ENCODE results near the gene PPP1R3G.
A peak's percentile ranks its signal among the peaks of the same experiment; 100 is the strongest.

Gene PPP1R3G

DNA sequence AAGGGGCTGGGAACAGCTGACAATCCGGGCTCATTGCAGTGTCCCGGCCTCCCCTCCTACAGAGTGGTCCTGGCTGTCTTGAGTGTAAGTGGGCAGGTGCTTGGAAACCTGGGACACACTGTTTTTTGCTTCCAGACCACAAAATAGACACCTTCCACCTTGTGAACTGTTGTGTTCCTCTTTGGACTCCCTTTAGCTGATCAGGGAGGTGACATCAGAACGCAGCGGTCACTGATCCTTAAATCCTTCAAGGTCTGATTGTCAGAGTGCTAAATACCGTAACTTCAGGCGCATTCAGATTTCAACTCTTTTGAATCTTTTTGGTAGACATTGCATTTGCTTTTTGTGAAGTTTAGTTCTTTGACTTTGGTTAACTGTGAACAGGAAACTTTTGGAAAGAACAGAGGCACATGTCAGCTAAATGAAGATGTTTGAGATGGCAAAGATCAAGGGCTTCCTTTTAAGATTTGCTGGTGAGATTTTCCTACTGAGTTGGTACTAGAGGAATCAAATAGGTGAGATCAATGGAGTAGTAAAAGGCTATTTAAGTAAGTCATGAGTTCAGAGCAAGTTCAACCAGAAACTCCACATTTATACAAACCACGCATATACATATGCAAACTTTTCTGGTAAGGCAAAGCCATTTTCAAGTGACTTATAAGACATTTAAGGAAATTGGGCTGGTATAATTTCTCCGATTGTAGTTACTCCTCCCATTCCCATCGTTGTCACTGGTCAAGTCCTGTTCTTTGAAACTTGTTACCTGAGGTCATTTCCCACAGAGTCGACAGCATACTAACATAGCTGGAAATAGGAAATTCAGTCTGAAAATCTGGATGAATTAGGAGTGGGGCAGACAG is 6.3 kb downstream of the PPP1R3G start:
- no peak for DNase-seq (ENCODE audit: low spot score)
- TF ChIP-seq, protein P1, sequence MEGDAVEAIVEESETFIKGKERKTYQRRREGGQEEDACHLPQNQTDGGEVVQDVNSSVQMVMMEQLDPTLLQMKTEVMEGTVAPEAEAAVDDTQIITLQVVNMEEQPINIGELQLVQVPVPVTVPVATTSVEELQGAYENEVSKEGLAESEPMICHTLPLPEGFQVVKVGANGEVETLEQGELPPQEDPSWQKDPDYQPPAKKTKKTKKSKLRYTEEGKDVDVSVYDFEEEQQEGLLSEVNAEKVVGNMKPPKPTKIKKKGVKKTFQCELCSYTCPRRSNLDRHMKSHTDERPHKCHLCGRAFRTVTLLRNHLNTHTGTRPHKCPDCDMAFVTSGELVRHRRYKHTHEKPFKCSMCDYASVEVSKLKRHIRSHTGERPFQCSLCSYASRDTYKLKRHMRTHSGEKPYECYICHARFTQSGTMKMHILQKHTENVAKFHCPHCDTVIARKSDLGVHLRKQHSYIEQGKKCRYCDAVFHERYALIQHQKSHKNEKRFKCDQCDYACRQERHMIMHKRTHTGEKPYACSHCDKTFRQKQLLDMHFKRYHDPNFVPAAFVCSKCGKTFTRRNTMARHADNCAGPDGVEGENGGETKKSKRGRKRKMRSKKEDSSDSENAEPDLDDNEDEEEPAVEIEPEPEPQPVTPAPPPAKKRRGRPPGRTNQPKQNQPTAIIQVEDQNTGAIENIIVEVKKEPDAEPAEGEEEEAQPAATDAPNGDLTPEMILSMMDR (IDR thresholded peaks at IDR 0.05) = no peak
- H3K27ac ChIP-seq = no peak overlapping the region
- no peak overlapping the region for H3K4me3 ChIP-seq

DNA sequence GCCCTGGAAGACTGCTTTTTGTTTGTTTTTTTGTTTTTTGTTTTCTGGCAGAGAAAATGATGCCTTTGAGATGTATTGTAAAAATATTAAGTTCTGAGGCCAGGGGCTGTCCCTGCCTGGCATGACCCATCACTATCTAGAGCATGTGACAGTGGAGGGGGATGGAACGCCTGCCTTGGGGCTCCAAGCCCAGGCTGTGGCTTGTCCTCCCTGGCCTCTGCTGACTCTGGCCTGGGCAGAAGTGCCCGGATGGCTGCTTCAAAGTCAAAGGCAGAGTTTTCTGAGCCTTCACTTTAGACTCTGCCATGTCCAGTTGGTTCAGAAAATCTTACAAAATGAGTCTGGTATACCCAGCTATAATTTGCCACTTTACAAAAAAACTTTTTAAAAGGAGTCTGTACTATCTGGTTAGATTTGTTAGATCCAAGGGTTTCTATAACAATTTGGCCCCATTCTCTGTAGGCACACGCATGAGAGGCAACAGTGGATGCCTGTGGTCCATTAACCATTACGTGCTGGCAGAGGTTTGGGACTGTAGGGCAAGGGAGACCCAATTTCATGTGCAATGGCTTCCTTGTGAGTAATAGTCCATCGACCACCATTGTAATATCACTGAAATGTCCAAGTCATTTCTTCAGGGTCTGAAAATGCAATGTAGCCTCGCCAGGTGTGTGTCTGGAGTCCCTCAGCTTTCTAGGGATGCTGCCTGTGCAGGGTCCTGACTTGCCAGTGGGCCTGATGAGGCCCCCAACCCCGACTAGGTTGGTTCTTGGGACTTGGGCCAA is 8.3 kb downstream of the PPP1R3G start:
- no peak overlapping the region for H3K4me3 ChIP-seq
- no peak for DNase-seq (ENCODE audit: low spot score)
- H3K27ac ChIP-seq = no peak overlapping the region
- TF ChIP-seq, protein P1 (IDR thresholded peaks at IDR 0.05) = no peak

DNA sequence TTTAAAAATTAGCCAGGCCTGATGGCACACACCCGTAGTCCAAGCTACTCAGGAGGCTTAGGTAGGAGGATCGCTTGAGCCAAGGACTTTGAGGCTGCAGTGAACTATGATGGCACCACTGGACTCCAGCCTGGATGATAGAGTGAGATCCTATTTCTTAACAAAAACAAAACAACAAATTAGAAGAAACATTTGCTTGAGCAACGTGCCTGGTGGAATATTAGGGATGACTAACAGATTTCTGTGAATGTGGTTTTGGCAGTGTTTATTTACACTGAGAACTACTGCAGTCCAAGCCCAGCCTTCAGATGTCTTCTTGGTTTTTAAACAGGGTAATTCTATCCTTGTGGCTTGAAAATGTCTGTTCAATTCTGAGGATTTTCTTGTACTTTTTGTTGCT is 9.2 kb downstream of the PPP1R3G start:
- DNase-seq (ENCODE audit: low spot score) = no peak
- TF ChIP-seq, protein P1 (IDR thresholded peaks at IDR 0.05) = no peak
- Histone ChIP-seq H3K4me3 (no peak overlapping the region), H3K27ac (no peak overlapping the region)

DNA sequence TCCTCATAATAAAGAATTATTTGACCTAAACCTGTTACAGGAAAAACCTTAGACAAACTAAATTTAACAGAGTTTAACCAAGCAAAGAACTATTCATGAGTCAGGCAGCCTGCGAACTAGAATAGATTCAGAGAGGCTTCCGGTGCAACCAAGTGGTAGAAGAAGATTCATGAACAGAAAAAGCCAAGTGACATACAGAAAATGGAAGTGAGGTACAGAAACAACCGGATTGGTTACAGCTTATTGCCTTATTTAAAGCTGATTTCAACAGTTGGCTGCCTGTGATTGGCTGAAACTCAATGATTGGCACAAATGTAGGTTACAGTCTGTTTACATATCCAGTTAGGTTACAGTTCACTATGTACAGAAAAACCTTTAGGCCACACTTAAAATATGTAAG is 10.1 kb downstream of the PPP1R3G start:
- Histone ChIP-seq H3K4me3 (no peak overlapping the region), H3K27ac (no peak overlapping the region)
- no peak for DNase-seq (ENCODE audit: low spot score)
- TF ChIP-seq, protein P1 (IDR thresholded peaks at IDR 0.05) = no peak

DNA sequence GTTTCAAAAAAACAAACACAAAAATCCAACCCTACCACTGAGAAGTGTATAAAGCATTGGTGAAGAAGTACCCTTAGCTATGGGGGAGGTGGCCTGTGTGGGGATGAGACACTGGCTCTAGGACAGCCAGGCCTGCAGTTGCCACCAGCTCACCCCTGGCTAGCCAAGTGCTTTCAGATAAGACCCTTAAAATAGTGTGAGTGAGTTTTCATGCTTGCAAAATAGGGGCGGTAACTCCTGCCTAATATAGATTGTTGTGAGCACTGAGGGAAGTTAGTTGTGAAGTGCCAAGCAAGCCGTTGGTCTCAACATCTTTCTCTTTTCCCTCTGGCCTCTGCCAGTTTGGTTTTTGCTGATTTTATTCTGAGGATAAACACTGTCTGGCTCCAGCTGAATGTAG is 11.3 kb downstream of the PPP1R3G start:
- DNase-seq (ENCODE audit: low spot score) = no peak
- no peak overlapping the region for H3K4me3 ChIP-seq
- H3K27ac ChIP-seq = peak overlapping the region in 1 of 2 donors; percentile 35
- TF ChIP-seq, protein P1 (IDR thresholded peaks at IDR 0.05) = no peak

DNA sequence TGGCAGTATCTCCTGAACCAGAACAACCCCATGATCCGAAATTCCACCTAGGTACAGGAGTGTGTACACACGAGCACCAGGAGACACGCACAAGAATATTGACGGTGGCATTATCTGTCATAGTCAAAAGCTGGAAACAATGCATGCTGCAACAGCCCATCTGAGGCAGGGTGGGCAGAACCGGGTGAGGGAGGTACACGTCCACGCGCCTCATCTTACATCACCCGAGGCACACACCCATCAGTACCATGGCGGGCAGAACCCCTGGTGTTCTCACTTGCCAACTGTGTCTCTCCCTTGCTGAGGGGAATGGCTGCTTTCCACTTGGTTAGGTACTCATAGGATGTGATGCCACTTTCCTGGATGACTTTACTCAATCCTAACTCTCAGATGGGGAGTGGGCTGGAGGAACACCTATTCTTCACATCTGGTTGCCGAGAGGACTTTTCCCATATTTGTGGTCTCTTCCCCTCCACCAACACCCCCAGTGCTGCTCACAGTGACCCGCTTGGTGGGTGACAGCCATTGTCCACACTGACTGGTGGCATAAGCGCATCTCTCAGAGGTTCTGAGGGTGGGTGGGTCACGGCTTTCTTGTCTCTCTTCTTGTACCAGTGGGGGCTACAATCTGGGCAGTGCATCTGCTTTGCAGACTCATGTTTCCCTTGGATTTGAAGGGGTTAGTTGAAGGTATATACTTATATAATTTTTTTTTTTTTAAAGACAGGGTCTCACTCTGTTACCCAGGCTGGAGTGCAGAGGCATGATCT is 13.5 kb downstream of the PPP1R3G start:
- TF ChIP-seq, protein P1 (IDR thresholded peaks at IDR 0.05) = no peak
- peak; percentile 60 for DNase-seq (ENCODE audit: low spot score)
- Histone ChIP-seq H3K27ac (no peak overlapping the region), H3K4me3 (no peak overlapping the region)
